ENCODE data around the gene SLCO1B3. TPM values are rescaled to one million over a fixed set of nuclear protein-coding genes. Genes with fewer than 3 reads are reported as not detected.

Gene SLCO1B3
- total RNA-seq, 1 donor from 2014 or later: under 0.01 TPM

- H3K9me3 ChIP-seq (ENCODE audit: control insufficient read depth in 3 of 3, low read length in 3 of 3): no peaks in the 10 kb centered on the region
- H3K27ac ChIP-seq (ENCODE audit: low read depth, low read length): no peak overlapping the region
- H3K27me3 ChIP-seq (ENCODE audit: control insufficient read depth in 3 of 3, insufficient read depth in 3 of 3, low read length in 3 of 3): no peaks in the 10 kb centered on the region
- no peaks in the 10 kb centered on the region for H3K36me3 ChIP-seq (ENCODE audit: control insufficient read depth in 3 of 3, insufficient read depth in 3 of 3, low read length in 3 of 3)
- no peak overlapping the region for H3K9ac ChIP-seq (ENCODE audit: low read depth in 1 of 3, low read length in 3 of 3)
- no peak overlapping the region for H3K4me3 ChIP-seq (ENCODE audit: low read length in 3 of 3)
- H3K4me1 ChIP-seq (ENCODE audit: control insufficient read depth in 3 of 3, insufficient read depth in 3 of 3, low read length in 3 of 3): no peaks in the 10 kb centered on the region
Observed at GRCh38 chr12:20963762-20964161, 153.3 kb downstream of the SLCO1B3 start.

Small RNA genes within 50 kb of the gene (small RNA-seq; reads per million reads assigned to genes)
- gene AC011604.1: not detected

Other genes with a start within 250 kb of the SLCO1B3 start
- not detected for gene SLCO1C1, start 115.4 kb upstream of the SLCO1B3 start, total RNA-seq

Data from skeletal muscle tissue (tissue), 5 donors.